Inflammatory macrophage treated with lipopolysaccharide for 4 hours (primary cell): Measurements from ENCODE around the gene SYTL1.

Experiments used
- DNase-seq: peaks from one replicate; pipeline ENCODE4 v3.0.0-alpha.2; 2020

Gene SYTL1

GRCh38 chr1:27341525-27342252 is at the start of gene SYTL1:
Gene SYTL1 (plus strand): TSS chr1:27342022. CDS start chr1:27345335, 3,313 bp downstream.
- peak; percentile 65 for DNase-seq

- DNase-seq: no peak
Measured at GRCh38 chr1:27292106-27292505, 49.7 kb upstream of the SYTL1 start.

- DNase-seq: no peak
Measured at GRCh38 chr1:27293915-27294314, 47.9 kb upstream of the SYTL1 start.

- peak; percentile 55 for DNase-seq
Measured at GRCh38 chr1:27296773-27297291, 45.0 kb upstream of the SYTL1 start.

GRCh38 chr1:27297903-27298302 is 43.9 kb upstream of the SYTL1 start:
- no peak for DNase-seq

- no peak for DNase-seq
Measured at GRCh38 chr1:27298632-27299384, 43.0 kb upstream of the SYTL1 start.

GRCh38 chr1:27299385-27300271 is 42.2 kb upstream of the SYTL1 start:
- DNase-seq: peak; percentile 51

- peak; percentile 72 for DNase-seq
Measured at GRCh38 chr1:27300341-27301051, 41.3 kb upstream of the SYTL1 start.

GRCh38 chr1:27301052-27301422 is 40.8 kb upstream of the SYTL1 start:
- DNase-seq: no peak

GRCh38 chr1:27301582-27302199 is 40.1 kb upstream of the SYTL1 start:
- DNase-seq: no peak

- no peak for DNase-seq
Measured at GRCh38 chr1:27302612-27303011, 39.2 kb upstream of the SYTL1 start.

GRCh38 chr1:27303509-27303908 is 38.3 kb upstream of the SYTL1 start:
- no peak for DNase-seq

- no peak for DNase-seq
Measured at GRCh38 chr1:27306071-27306470, 35.8 kb upstream of the SYTL1 start.

- no peak for DNase-seq
Measured at GRCh38 chr1:27306892-27307761, 34.7 kb upstream of the SYTL1 start.

- no peak for DNase-seq
Measured at GRCh38 chr1:27307874-27308598, 33.8 kb upstream of the SYTL1 start.

GRCh38 chr1:27314169-27314568 is 27.7 kb upstream of the SYTL1 start:
- no peak for DNase-seq

- DNase-seq: no peak
Measured at GRCh38 chr1:27314737-27315136, 27.1 kb upstream of the SYTL1 start.

GRCh38 chr1:27316860-27317259 is 25.0 kb upstream of the SYTL1 start:
- no peak for DNase-seq

GRCh38 chr1:27318136-27318535 is 23.7 kb upstream of the SYTL1 start:
- DNase-seq: no peak

- no peak for DNase-seq
Measured at GRCh38 chr1:27318596-27318995, 23.2 kb upstream of the SYTL1 start.
